ENCODE results near the gene CSMD2. TPM values are rescaled to one million over a fixed set of nuclear protein-coding genes. Genes with fewer than 3 reads are reported as not detected.

Gene CSMD2
- total and polyA plus RNA-seq, 2 experiments from 2014 or later: 5.3 to 16.6 TPM

DNA sequence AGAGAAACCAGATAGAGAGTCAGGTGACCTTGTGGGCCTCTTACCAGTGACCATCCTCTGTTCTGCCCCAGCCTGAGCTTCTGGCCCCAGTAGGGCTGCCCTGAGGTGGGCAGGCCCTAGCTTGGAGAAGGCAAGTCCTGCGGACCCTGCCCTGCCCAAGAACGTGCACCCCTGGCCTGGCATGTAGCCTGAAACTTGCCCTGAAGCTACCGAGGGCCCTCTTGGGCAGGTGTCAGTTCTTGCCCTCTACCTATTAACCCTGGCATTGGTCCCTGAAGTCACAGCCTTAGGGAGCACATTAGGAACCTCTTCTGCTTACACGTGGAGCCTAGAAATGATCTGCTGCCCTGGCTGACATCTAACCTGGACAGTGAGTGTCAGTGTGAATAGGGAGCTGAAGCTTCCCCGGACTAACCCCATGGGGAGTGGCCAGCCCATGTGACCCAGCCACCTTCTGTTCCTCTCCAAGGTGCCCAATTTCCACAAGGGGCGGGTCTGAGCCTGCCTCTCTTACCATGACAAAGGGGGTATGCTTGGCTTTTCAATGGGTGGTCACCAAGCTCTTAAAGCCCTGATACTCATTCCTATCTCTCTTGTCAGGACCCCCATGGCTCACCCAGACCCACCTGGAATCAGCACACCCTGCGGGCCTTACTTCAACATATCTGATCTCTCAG, 529.6 kb downstream of the CSMD2 start (continued):
- TF ChIP-seq, protein P1, sequence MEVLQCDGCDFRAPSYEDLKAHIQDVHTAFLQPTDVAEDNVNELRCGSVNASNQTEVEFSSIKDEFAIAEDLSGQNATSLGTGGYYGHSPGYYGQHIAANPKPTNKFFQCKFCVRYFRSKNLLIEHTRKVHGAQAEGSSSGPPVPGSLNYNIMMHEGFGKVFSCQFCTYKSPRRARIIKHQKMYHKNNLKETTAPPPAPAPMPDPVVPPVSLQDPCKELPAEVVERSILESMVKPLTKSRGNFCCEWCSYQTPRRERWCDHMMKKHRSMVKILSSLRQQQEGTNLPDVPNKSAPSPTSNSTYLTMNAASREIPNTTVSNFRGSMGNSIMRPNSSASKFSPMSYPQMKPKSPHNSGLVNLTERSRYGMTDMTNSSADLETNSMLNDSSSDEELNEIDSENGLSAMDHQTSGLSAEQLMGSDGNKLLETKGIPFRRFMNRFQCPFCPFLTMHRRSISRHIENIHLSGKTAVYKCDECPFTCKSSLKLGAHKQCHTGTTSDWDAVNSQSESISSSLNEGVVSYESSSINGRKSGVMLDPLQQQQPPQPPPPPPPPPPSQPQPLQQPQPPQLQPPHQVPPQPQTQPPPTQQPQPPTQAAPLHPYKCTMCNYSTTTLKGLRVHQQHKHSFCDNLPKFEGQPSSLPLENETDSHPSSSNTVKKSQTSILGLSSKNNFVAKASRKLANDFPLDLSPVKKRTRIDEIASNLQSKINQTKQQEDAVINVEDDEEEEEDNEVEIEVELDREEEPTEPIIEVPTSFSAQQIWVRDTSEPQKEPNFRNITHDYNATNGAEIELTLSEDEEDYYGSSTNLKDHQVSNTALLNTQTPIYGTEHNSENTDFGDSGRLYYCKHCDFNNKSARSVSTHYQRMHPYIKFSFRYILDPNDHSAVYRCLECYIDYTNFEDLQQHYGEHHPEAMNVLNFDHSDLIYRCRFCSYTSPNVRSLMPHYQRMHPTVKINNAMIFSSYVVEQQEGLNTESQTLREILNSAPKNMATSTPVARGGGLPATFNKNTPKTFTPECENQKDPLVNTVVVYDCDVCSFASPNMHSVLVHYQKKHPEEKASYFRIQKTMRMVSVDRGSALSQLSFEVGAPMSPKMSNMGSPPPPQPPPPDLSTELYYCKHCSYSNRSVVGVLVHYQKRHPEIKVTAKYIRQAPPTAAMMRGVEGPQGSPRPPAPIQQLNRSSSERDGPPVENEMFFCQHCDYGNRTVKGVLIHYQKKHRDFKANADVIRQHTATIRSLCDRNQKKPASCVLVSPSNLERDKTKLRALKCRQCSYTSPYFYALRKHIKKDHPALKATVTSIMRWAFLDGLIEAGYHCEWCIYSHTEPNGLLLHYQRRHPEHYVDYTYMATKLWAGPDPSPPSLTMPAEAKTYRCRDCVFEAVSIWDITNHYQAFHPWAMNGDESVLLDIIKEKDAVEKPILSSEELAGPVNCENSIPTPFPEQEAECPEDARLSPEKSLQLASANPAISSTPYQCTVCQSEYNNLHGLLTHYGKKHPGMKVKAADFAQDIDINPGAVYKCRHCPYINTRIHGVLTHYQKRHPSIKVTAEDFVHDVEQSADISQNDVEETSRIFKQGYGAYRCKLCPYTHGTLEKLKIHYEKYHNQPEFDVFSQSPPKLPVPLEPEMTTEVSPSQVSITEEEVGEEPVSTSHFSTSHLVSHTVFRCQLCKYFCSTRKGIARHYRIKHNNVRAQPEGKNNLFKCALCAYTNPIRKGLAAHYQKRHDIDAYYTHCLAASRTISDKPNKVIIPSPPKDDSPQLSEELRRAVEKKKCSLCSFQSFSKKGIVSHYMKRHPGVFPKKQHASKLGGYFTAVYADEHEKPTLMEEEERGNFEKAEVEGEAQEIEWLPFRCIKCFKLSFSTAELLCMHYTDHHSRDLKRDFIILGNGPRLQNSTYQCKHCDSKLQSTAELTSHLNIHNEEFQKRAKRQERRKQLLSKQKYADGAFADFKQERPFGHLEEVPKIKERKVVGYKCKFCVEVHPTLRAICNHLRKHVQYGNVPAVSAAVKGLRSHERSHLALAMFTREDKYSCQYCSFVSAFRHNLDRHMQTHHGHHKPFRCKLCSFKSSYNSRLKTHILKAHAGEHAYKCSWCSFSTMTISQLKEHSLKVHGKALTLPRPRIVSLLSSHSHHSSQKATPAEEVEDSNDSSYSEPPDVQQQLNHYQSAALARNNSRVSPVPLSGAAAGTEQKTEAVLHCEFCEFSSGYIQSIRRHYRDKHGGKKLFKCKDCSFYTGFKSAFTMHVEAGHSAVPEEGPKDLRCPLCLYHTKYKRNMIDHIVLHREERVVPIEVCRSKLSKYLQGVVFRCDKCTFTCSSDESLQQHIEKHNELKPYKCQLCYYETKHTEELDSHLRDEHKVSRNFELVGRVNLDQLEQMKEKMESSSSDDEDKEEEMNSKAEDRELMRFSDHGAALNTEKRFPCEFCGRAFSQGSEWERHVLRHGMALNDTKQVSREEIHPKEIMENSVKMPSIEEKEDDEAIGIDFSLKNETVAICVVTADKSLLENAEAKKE (CRISPR knock-in tag; IDR thresholded peaks at IDR 0.05): no peak
- TF ChIP-seq, protein P2, sequence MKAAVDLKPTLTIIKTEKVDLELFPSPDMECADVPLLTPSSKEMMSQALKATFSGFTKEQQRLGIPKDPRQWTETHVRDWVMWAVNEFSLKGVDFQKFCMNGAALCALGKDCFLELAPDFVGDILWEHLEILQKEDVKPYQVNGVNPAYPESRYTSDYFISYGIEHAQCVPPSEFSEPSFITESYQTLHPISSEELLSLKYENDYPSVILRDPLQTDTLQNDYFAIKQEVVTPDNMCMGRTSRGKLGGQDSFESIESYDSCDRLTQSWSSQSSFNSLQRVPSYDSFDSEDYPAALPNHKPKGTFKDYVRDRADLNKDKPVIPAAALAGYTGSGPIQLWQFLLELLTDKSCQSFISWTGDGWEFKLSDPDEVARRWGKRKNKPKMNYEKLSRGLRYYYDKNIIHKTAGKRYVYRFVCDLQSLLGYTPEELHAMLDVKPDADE (IDR thresholded peaks at IDR 0.05): no peak
- TF ChIP-seq ZNF114 (CRISPR knock-in tag; IDR thresholded peaks at IDR 0.05): no peak
- TF ChIP-seq NANOG (IDR thresholded peaks at IDR 0.05; ENCODE audit: borderline replicate concordance): no peak
- no peak for TF ChIP-seq EZH2 (IDR thresholded peaks at IDR 0.05; ENCODE audit: low read depth, unreplicated experiment)
- TF ChIP-seq STAT1 (IDR thresholded peaks at IDR 0.05; ENCODE audit: unreplicated experiment): no peak
- no peak for TF ChIP-seq ZNF331 (CRISPR knock-in tag; IDR thresholded peaks at IDR 0.05; ENCODE audit: low read depth)
- no peak for TF ChIP-seq POLR2AphosphoS5 (IDR thresholded peaks at IDR 0.05; ENCODE audit: low read depth)
- TF ChIP-seq EZH2phosphoT487 (IDR thresholded peaks at IDR 0.05; ENCODE audit: unreplicated experiment): no peak
- no peak for TF ChIP-seq CREB1 (CRISPR knock-in tag; IDR thresholded peaks at IDR 0.05; ENCODE audit: low read depth)
- TF ChIP-seq, protein P3, sequence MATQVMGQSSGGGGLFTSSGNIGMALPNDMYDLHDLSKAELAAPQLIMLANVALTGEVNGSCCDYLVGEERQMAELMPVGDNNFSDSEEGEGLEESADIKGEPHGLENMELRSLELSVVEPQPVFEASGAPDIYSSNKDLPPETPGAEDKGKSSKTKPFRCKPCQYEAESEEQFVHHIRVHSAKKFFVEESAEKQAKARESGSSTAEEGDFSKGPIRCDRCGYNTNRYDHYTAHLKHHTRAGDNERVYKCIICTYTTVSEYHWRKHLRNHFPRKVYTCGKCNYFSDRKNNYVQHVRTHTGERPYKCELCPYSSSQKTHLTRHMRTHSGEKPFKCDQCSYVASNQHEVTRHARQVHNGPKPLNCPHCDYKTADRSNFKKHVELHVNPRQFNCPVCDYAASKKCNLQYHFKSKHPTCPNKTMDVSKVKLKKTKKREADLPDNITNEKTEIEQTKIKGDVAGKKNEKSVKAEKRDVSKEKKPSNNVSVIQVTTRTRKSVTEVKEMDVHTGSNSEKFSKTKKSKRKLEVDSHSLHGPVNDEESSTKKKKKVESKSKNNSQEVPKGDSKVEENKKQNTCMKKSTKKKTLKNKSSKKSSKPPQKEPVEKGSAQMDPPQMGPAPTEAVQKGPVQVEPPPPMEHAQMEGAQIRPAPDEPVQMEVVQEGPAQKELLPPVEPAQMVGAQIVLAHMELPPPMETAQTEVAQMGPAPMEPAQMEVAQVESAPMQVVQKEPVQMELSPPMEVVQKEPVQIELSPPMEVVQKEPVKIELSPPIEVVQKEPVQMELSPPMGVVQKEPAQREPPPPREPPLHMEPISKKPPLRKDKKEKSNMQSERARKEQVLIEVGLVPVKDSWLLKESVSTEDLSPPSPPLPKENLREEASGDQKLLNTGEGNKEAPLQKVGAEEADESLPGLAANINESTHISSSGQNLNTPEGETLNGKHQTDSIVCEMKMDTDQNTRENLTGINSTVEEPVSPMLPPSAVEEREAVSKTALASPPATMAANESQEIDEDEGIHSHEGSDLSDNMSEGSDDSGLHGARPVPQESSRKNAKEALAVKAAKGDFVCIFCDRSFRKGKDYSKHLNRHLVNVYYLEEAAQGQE (IDR thresholded peaks at IDR 0.05; ENCODE audit: unreplicated experiment): no peak
